HepG2 (cell line): ENCODE measurements around the gene APOD. TPM values are rescaled to one million over a fixed set of nuclear protein-coding genes. Genes with fewer than 3 reads are reported as not detected.

Experiments
- ARNT ChIP-seq: fragments of 450-650 bp; IDR thresholded peaks from 2 replicates; pipeline ENCODE4 v1.6.1; 2017
- RAD51 ChIP-seq: fragments of 450-650 bp; IDR thresholded peaks from 2 replicates; pipeline ENCODE4 v1.6.1; 2016; ENCODE audit warnings: borderline replicate concordance
- RFXAP ChIP-seq: sonication (generic); formaldehyde crosslinking; IDR thresholded peaks from 2 replicates; pipeline ENCODE4 v1.4.0; 2020; ENCODE audit warnings: missing genetic modification reagents, borderline replicate concordance
- SKI ChIP-seq: fragments of 450-650 bp; IDR thresholded peaks from one replicate; pipeline ENCODE4 v1.6.1; 2018; ENCODE audit warnings: mild to moderate bottlenecking; ENCODE audit not compliant: partially characterized antibody
- SRY ChIP-seq: sonication (generic); formaldehyde crosslinking; IDR thresholded peaks from 2 replicates; pipeline ENCODE4 v1.8.0; 2022; ENCODE audit warnings: mild to moderate bottlenecking, missing genetic modification reagents
- ZBTB3 ChIP-seq: sonication (generic); formaldehyde crosslinking; IDR thresholded peaks from 2 replicates; pipeline ENCODE4 v1.4.0; 2020; ENCODE audit warnings: low read depth, mild to moderate bottlenecking, moderate library complexity, missing genetic modification reagents, borderline replicate concordance
- ZFP1 ChIP-seq: IDR thresholded peaks from 2 replicates; pipeline ENCODE4 v1.6.1; 2016
- polyA plus RNA-seq, 8 experiments: library from polyadenylated mRNA; depleted of rRNA in 3 of 8; stranded (reverse) in 7 of 8; unstranded in 1 of 8; fragments of >200 nt; fragmentation: Illumina TruSeq in 4 of 8; extraction: Trizol in 4 of 8; gene quantifications; 2 replicates each; pipeline versions ENCODE4 v1.2.1 to v1.2.3, GENCODE V29; 2011 to 2016; ENCODE audit warnings: low read depth in 4 of 8, missing spikeins in 1 of 8, mixed read lengths in 1 of 8; ENCODE audit not compliant: insufficient read depth in 1 of 8
- total RNA-seq, 5 experiments: library from RNA; depleted of rRNA; stranded (reverse); fragments of >200 nt; fragmentation: Illumina TruSeq; extraction: Trizol; gene quantifications; 2 replicates each; pipeline ENCODE4 v1.2.3, GENCODE V29; 2016; ENCODE audit warnings: low read depth in 1 of 5
- TF ChIP-seq, protein P1 (sequence below): sonication (generic); formaldehyde crosslinking; IDR thresholded peaks from 2 replicates; pipeline ENCODE4 v1.4.0; 2020; ENCODE audit warnings: mild to moderate bottlenecking, missing genetic modification reagents
- TF ChIP-seq, protein P2 (sequence below): IDR thresholded peaks from 2 replicates; pipeline ENCODE4 v1.6.1; 2016; ENCODE audit warnings: mild to moderate bottlenecking, missing biosample characterization, missing genetic modification reagents
- TF ChIP-seq, protein P3 (sequence below): sonication (generic); formaldehyde crosslinking; IDR thresholded peaks from 2 replicates; pipeline ENCODE4 v1.4.0; 2020; ENCODE audit warnings: missing genetic modification reagents, borderline replicate concordance
- TF ChIP-seq, protein P4 (sequence below): sonication (generic); formaldehyde crosslinking; IDR thresholded peaks from 2 replicates; pipeline ENCODE4 v1.5.0; 2020; ENCODE audit warnings: mild to moderate bottlenecking, missing genetic modification reagents, borderline replicate concordance

APOD gene
- total and polyA plus RNA-seq, 2 of the 13 experiments (the other 11 are each of a cell fraction or from before 2014, with no cell fraction given): not detected

DNA sequence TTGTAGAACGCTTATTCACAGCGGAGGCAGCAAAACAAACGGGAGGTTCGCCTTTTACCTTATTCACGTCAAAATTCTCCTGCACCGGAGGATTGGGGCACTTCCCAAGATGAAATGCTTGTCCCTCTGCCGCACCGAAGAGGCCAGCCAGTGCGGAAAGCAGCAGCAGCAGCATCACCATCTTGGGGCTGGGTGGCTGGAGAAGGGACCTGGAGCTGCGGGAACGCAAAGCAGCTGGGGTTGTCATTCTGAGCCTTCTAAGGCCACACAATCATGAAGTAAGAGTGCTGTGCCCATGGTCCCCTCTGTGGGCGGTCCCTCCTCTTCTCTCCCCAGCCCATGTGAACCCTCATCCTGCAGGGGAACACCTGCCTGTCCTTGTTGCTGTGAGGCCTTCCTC, 4.5 kb downstream of the APOD start (continued):
- TF ChIP-seq, protein P1, sequence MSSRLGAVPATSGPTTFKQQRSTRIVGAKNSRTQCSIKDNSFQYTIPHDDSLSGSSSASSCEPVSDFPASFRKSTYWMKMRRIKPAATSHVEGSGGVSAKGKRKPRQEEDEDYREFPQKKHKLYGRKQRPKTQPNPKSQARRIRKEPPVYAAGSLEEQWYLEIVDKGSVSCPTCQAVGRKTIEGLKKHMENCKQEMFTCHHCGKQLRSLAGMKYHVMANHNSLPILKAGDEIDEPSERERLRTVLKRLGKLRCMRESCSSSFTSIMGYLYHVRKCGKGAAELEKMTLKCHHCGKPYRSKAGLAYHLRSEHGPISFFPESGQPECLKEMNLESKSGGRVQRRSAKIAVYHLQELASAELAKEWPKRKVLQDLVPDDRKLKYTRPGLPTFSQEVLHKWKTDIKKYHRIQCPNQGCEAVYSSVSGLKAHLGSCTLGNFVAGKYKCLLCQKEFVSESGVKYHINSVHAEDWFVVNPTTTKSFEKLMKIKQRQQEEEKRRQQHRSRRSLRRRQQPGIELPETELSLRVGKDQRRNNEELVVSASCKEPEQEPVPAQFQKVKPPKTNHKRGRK (CRISPR knock-in tag): no peak
- TF ChIP-seq RAD51 (no peak), ZFP1 (CRISPR knock-in tag) (no peak), SRY (CRISPR knock-in tag) (no peak), ARNT (no peak), ZBTB3 (no peak), RFXAP (CRISPR knock-in tag) (no peak), SKI (no peak)
- TF ChIP-seq, protein P2, sequence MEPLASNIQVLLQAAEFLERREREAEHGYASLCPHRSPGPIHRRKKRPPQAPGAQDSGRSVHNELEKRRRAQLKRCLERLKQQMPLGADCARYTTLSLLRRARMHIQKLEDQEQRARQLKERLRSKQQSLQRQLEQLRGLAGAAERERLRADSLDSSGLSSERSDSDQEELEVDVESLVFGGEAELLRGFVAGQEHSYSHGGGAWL (CRISPR knock-in tag): no peak
- TF ChIP-seq, protein P3, sequence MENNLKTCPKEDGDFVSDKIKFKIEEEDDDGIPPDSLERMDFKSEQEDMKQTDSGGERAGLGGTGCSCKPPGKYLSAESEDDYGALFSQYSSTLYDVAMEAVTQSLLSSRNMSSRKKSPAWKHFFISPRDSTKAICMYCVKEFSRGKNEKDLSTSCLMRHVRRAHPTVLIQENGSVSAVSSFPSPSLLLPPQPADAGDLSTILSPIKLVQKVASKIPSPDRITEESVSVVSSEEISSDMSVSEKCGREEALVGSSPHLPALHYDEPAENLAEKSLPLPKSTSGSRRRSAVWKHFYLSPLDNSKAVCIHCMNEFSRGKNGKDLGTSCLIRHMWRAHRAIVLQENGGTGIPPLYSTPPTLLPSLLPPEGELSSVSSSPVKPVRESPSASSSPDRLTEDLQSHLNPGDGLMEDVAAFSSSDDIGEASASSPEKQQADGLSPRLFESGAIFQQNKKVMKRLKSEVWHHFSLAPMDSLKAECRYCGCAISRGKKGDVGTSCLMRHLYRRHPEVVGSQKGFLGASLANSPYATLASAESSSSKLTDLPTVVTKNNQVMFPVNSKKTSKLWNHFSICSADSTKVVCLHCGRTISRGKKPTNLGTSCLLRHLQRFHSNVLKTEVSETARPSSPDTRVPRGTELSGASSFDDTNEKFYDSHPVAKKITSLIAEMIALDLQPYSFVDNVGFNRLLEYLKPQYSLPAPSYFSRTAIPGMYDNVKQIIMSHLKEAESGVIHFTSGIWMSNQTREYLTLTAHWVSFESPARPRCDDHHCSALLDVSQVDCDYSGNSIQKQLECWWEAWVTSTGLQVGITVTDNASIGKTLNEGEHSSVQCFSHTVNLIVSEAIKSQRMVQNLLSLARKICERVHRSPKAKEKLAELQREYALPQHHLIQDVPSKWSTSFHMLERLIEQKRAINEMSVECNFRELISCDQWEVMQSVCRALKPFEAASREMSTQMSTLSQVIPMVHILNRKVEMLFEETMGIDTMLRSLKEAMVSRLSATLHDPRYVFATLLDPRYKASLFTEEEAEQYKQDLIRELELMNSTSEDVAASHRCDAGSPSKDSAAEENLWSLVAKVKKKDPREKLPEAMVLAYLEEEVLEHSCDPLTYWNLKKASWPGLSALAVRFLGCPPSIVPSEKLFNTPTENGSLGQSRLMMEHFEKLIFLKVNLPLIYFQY (CRISPR knock-in tag): no peak
- TF ChIP-seq, protein P4, sequence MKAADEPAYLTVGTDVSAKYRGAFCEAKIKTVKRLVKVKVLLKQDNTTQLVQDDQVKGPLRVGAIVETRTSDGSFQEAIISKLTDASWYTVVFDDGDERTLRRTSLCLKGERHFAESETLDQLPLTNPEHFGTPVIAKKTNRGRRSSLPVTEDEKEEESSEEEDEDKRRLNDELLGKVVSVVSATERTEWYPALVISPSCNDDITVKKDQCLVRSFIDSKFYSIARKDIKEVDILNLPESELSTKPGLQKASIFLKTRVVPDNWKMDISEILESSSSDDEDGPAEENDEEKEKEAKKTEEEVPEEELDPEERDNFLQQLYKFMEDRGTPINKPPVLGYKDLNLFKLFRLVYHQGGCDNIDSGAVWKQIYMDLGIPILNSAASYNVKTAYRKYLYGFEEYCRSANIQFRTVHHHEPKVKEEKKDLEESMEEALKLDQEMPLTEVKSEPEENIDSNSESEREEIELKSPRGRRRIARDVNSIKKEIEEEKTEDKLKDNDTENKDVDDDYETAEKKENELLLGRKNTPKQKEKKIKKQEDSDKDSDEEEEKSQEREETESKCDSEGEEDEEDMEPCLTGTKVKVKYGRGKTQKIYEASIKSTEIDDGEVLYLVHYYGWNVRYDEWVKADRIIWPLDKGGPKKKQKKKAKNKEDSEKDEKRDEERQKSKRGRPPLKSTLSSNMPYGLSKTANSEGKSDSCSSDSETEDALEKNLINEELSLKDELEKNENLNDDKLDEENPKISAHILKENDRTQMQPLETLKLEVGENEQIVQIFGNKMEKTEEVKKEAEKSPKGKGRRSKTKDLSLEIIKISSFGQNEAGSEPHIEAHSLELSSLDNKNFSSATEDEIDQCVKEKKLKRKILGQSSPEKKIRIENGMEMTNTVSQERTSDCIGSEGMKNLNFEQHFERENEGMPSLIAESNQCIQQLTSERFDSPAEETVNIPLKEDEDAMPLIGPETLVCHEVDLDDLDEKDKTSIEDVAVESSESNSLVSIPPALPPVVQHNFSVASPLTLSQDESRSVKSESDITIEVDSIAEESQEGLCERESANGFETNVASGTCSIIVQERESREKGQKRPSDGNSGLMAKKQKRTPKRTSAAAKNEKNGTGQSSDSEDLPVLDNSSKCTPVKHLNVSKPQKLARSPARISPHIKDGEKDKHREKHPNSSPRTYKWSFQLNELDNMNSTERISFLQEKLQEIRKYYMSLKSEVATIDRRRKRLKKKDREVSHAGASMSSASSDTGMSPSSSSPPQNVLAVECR: no peak
